Hepatocyte (in vitro differentiated cells): Measurements from ENCODE around the gene RAB1B. TPM values are rescaled to one million over a fixed set of nuclear protein-coding genes. Genes with fewer than 3 reads are reported as not detected.
"Not testable (repeated sequence)": the region's sequence is repeated elsewhere in the genome, so short reads cannot be mapped to it uniquely, and the experiment has no call there.

Source experiments
- DNase-seq: peaks from one replicate; pipeline ENCODE4 v3.0.0-alpha.2; 2016; ENCODE audit warnings: low spot score
- H2AFZ ChIP-seq: fragments of 200-600 bp; sonication (generic); 2 replicates; pipeline ENCODE4 v1.6.0; 2016; ENCODE audit warnings: antibody characterized with exemption, mild to moderate bottlenecking
- H3K27ac ChIP-seq: fragments of 200-600 bp; sonication (generic); 2 replicates; pipeline ENCODE4 v1.5.1; 2016; ENCODE audit warnings: mild to moderate bottlenecking
- H3K27me3 ChIP-seq: fragments of 200-600 bp; sonication (generic); 2 replicates; pipeline ENCODE4 v1.6.1; 2016
- H3K36me3 ChIP-seq: fragments of 200-600 bp; sonication (generic); replicated peaks from 2 replicates; pipeline ENCODE4 v1.5.1; 2016; ENCODE audit warnings: low read depth; ENCODE audit not compliant: insufficient read depth
- H3K4me1 ChIP-seq: fragments of 200-600 bp; sonication (generic); 2 replicates; pipeline ENCODE4 v1.5.1; 2016; ENCODE audit warnings: mild to moderate bottlenecking, moderate library complexity; ENCODE audit not compliant: insufficient read depth
- H3K4me2 ChIP-seq: fragments of 200-600 bp; sonication (generic); 2 replicates; pipeline ENCODE4 v1.6.0; 2016
- H3K4me3 ChIP-seq: fragments of 200-600 bp; sonication (generic); 2 replicates; pipeline ENCODE4 v1.5.1; 2016; ENCODE audit warnings: mild to moderate bottlenecking
- H3K79me2 ChIP-seq: fragments of 200-600 bp; sonication (generic); 2 replicates; pipeline ENCODE4 v1.6.0; 2017; ENCODE audit warnings: mild to moderate bottlenecking
- H3K9me2 ChIP-seq: fragments of 200-600 bp; sonication (generic); replicated peaks from 2 replicates; pipeline ENCODE4 v1.6.0; 2017; ENCODE audit warnings: mild to moderate bottlenecking; ENCODE audit not compliant: insufficient read depth
- H3K9me3 ChIP-seq: fragments of 200-600 bp; sonication (generic); 2 replicates; pipeline ENCODE4 v1.5.1; 2016; ENCODE audit warnings: low read depth, mild to moderate bottlenecking
- H4K20me1 ChIP-seq: fragments of 200-600 bp; sonication (generic); 2 replicates; pipeline ENCODE4 v1.6.0; 2016; ENCODE audit warnings: mild to moderate bottlenecking; ENCODE audit not compliant: insufficient read depth, poor library complexity, severe bottlenecking
- CTCF ChIP-seq: fragments of 200-600 bp; sonication (generic); IDR thresholded peaks from 2 replicates; pipeline ENCODE4 v1.5.1; 2016; ENCODE audit warnings: antibody characterized with exemption, mild to moderate bottlenecking; ENCODE audit not compliant: poor library complexity
- EZH2 ChIP-seq: fragments of 200-600 bp; sonication (generic); IDR thresholded peaks from 2 replicates; pipeline ENCODE4 v1.6.1; 2016; ENCODE audit warnings: antibody characterized with exemption, mild to moderate bottlenecking, borderline replicate concordance
- EZH2phosphoT487 ChIP-seq: fragments of 200-600 bp; sonication (generic); IDR thresholded peaks from one replicate; pipeline ENCODE4 v1.6.1; 2018; ENCODE audit warnings: antibody characterized with exemption, mild to moderate bottlenecking, low read depth, moderate library complexity; ENCODE audit not compliant: unreplicated experiment, severe bottlenecking
- WGBS: methylation state at CpG from one replicate; pipeline ENCODE4 v1.1.6; 2016; ENCODE audit warnings: low lambda C conversion rate; ENCODE audit errors: missing lambda C conversion rate; 5-methylcytosine and 5-hydroxymethylcytosine counted together
- polyA plus RNA-seq: library from polyadenylated mRNA; unstranded; fragments of >200 nt; fragmentation: Nextera tagmentation; extraction: Ambion mirVana; gene quantifications from 2 replicates; pipeline ENCODE4 v1.2.1, GENCODE V29; 2016
- total RNA-seq: library from RNA; depleted of rRNA; stranded (reverse); fragments of >200 nt; gene quantifications from 2 replicates; pipeline ENCODE4 v1.2.3, GENCODE V29; 2014

Gene RAB1B
- total and polyA plus RNA-seq, 2 experiments from 2014 or later: 19.9 to 88.4 TPM

- Histone ChIP-seq H3K9me2 (no peaks in the 10 kb centered on the region), H3K4me1 (peaks cover 23% of the 10 kb centered on the region), H3K27me3 (no peaks in the 10 kb centered on the region), H3K79me2 (peaks cover 29% of the 10 kb centered on the region), H3K4me2 (peak overlapping the region; percentile 77), H3K9me3 (no peaks in the 10 kb centered on the region), H4K20me1 (no peaks in the 10 kb centered on the region), H3K36me3 (no peaks in the 10 kb centered on the region), H3K4me3 (no peak overlapping the region), H2AFZ (no peak overlapping the region), H3K27ac (peak overlapping the region; percentile 97)
- peak; percentile 82 for DNase-seq
- TF ChIP-seq EZH2: no peak
- WGBS: 36% methylated on average over 13 of the region's 16 CpGs
Measured at GRCh38 chr11:66317723-66318599, 49.5 kb downstream of the RAB1B start.

GRCh38 chr11:66318600-66318970, 50.1 kb downstream of the RAB1B start:
- Histone ChIP-seq H3K4me1 (peaks cover 23% of the 10 kb centered on the region), H3K27me3 (no peaks in the 10 kb centered on the region), H3K4me2 (peak overlapping the region; percentile 4), H3K27ac (peak overlapping the region; percentile 97), H3K4me3 (no peak overlapping the region), H3K9me2 (no peaks in the 10 kb centered on the region), H3K9me3 (no peaks in the 10 kb centered on the region), H3K36me3 (no peaks in the 10 kb centered on the region), H4K20me1 (no peaks in the 10 kb centered on the region), H3K79me2 (peaks cover 29% of the 10 kb centered on the region), H2AFZ (no peak overlapping the region)
- WGBS: 90% methylated on average over 3 of the region's 3 CpGs
- TF ChIP-seq EZH2phosphoT487: no peak
- no peak for TF ChIP-seq CTCF
- TF ChIP-seq EZH2: no peak
- DNase-seq: no peak

GRCh38 chr11:66320289-66320688, 51.9 kb downstream of the RAB1B start:
- Histone ChIP-seq H3K79me2 (peaks cover 15% of the 10 kb centered on the region), H3K4me1 (peaks cover 33% of the 10 kb centered on the region)
- H4K20me1 ChIP-seq, H3K4me2 ChIP-seq, H3K9me2 ChIP-seq, H3K9me3 ChIP-seq, H2AFZ ChIP-seq, H3K4me3 ChIP-seq, H3K36me3 ChIP-seq, H3K27ac ChIP-seq, H3K27me3 ChIP-seq, DNase-seq: not testable (repeated sequence)
- 92% methylated on average over 2 of the region's 2 CpGs for WGBS

- not testable (repeated sequence) for H3K27me3 ChIP-seq, H4K20me1 ChIP-seq, H3K27ac ChIP-seq, H2AFZ ChIP-seq, DNase-seq, H3K4me3 ChIP-seq, H3K9me3 ChIP-seq, H3K36me3 ChIP-seq, H3K9me2 ChIP-seq, H3K4me2 ChIP-seq
- Histone ChIP-seq H3K79me2 (peaks cover 11% of the 10 kb centered on the region), H3K4me1 (peaks cover 38% of the 10 kb centered on the region)
- WGBS: 96% methylated on average over 6 of the region's 6 CpGs
Measured at GRCh38 chr11:66320748-66321147, 52.3 kb downstream of the RAB1B start.

GRCh38 chr11:66321606-66322005, 53.2 kb downstream of the RAB1B start:
- H3K9me3 ChIP-seq: no peaks in the 10 kb centered on the region
- no peak overlapping the region for H3K4me2 ChIP-seq
- no peak overlapping the region for H2AFZ ChIP-seq
- H3K36me3 ChIP-seq: no peaks in the 10 kb centered on the region
- peaks cover 2% of the 10 kb centered on the region for H3K79me2 ChIP-seq
- DNase-seq: no peak
- 87% methylated on average over 4 of the region's 4 CpGs for WGBS
- H4K20me1 ChIP-seq: no peaks in the 10 kb centered on the region
- H3K4me3 ChIP-seq: no peak overlapping the region
- H3K27ac ChIP-seq: no peak overlapping the region
- no peak for TF ChIP-seq EZH2
- no peak for TF ChIP-seq CTCF
- TF ChIP-seq EZH2phosphoT487: no peak
- no peaks in the 10 kb centered on the region for H3K27me3 ChIP-seq
- H3K9me2 ChIP-seq: no peaks in the 10 kb centered on the region
- H3K4me1 ChIP-seq: peaks cover 46% of the 10 kb centered on the region
